Hepatocyte (in vitro differentiated cells): ENCODE measurements around the gene MRPL55. TPM values are rescaled to one million over a fixed set of nuclear protein-coding genes. Genes with fewer than 3 reads are reported as not detected.

Source experiments
- DNase-seq: peaks from one replicate; pipeline ENCODE4 v3.0.0-alpha.2; 2016; ENCODE audit warnings: low spot score
- H2AFZ ChIP-seq: fragments of 200-600 bp; sonication (generic); 2 replicates; pipeline ENCODE4 v1.6.0; 2016; ENCODE audit warnings: antibody characterized with exemption, mild to moderate bottlenecking
- H3K27ac ChIP-seq: fragments of 200-600 bp; sonication (generic); 2 replicates; pipeline ENCODE4 v1.5.1; 2016; ENCODE audit warnings: mild to moderate bottlenecking
- H3K27me3 ChIP-seq: fragments of 200-600 bp; sonication (generic); 2 replicates; pipeline ENCODE4 v1.6.1; 2016
- H3K36me3 ChIP-seq: fragments of 200-600 bp; sonication (generic); replicated peaks from 2 replicates; pipeline ENCODE4 v1.5.1; 2016; ENCODE audit warnings: low read depth; ENCODE audit not compliant: insufficient read depth
- H3K4me1 ChIP-seq: fragments of 200-600 bp; sonication (generic); 2 replicates; pipeline ENCODE4 v1.5.1; 2016; ENCODE audit warnings: mild to moderate bottlenecking, moderate library complexity; ENCODE audit not compliant: insufficient read depth
- H3K4me2 ChIP-seq: fragments of 200-600 bp; sonication (generic); 2 replicates; pipeline ENCODE4 v1.6.0; 2016
- H3K4me3 ChIP-seq: fragments of 200-600 bp; sonication (generic); 2 replicates; pipeline ENCODE4 v1.5.1; 2016; ENCODE audit warnings: mild to moderate bottlenecking
- H3K79me2 ChIP-seq: fragments of 200-600 bp; sonication (generic); 2 replicates; pipeline ENCODE4 v1.6.0; 2017; ENCODE audit warnings: mild to moderate bottlenecking
- H3K9me2 ChIP-seq: fragments of 200-600 bp; sonication (generic); replicated peaks from 2 replicates; pipeline ENCODE4 v1.6.0; 2017; ENCODE audit warnings: mild to moderate bottlenecking; ENCODE audit not compliant: insufficient read depth
- H3K9me3 ChIP-seq: fragments of 200-600 bp; sonication (generic); 2 replicates; pipeline ENCODE4 v1.5.1; 2016; ENCODE audit warnings: low read depth, mild to moderate bottlenecking
- H4K20me1 ChIP-seq: fragments of 200-600 bp; sonication (generic); 2 replicates; pipeline ENCODE4 v1.6.0; 2016; ENCODE audit warnings: mild to moderate bottlenecking; ENCODE audit not compliant: insufficient read depth, poor library complexity, severe bottlenecking
- EZH2 ChIP-seq: fragments of 200-600 bp; sonication (generic); IDR thresholded peaks from 2 replicates; pipeline ENCODE4 v1.6.1; 2016; ENCODE audit warnings: antibody characterized with exemption, mild to moderate bottlenecking, borderline replicate concordance
- EZH2phosphoT487 ChIP-seq: fragments of 200-600 bp; sonication (generic); IDR thresholded peaks from one replicate; pipeline ENCODE4 v1.6.1; 2018; ENCODE audit warnings: antibody characterized with exemption, mild to moderate bottlenecking, low read depth, moderate library complexity; ENCODE audit not compliant: unreplicated experiment, severe bottlenecking
- WGBS: methylation state at CpG from one replicate; pipeline ENCODE4 v1.1.6; 2016; ENCODE audit warnings: low lambda C conversion rate; ENCODE audit errors: missing lambda C conversion rate; 5-methylcytosine and 5-hydroxymethylcytosine counted together
- polyA plus RNA-seq: library from polyadenylated mRNA; unstranded; fragments of >200 nt; fragmentation: Nextera tagmentation; extraction: Ambion mirVana; gene quantifications from 2 replicates; pipeline ENCODE4 v1.2.1, GENCODE V29; 2016
- total RNA-seq: library from RNA; depleted of rRNA; stranded (reverse); fragments of >200 nt; gene quantifications from 2 replicates; pipeline ENCODE4 v1.2.3, GENCODE V29; 2014
- TF ChIP-seq, protein P1 (sequence below): fragments of 200-600 bp; sonication (generic); IDR thresholded peaks from 2 replicates; pipeline ENCODE4 v1.5.1; 2016; ENCODE audit warnings: antibody characterized with exemption, mild to moderate bottlenecking; ENCODE audit not compliant: poor library complexity

The MRPL55 gene
- 59.6 and 64.8 TPM in 2 replicates for total RNA-seq
- polyA plus RNA-seq, result 122 and 130 TPM in 2 replicates

GRCh38 chr1:228109073-228109961 lies at the start of gene MRPL55:
TSS of gene MRPL55 (minus strand) at chr1:228109299. CDS start at chr1:228108260, 1,039 bp downstream.
- Histone ChIP-seq H3K4me3 (peak within 1 kb of the TSS; percentile 96), H3K36me3 (no peaks in the 10 kb centered on the region), H3K4me1 (peaks cover 12% of the 10 kb centered on the region), H3K79me2 (peaks cover 13% of the 10 kb centered on the region), H3K9me3 (no peaks in the 10 kb centered on the region), H2AFZ (peak within 1 kb of the TSS; percentile 78), H3K27ac (peak within 1 kb of the TSS; percentile 94), H3K27me3 (no peaks in the 10 kb centered on the region), H3K9me2 (no peaks in the 10 kb centered on the region), H4K20me1 (no peaks in the 10 kb centered on the region), H3K4me2 (peak within 1 kb of the TSS; percentile 93)
- WGBS, result under 1% methylated on average over 46 of the region's 66 CpGs
- peak; percentile 99 for DNase-seq
- TF ChIP-seq, protein P1, sequence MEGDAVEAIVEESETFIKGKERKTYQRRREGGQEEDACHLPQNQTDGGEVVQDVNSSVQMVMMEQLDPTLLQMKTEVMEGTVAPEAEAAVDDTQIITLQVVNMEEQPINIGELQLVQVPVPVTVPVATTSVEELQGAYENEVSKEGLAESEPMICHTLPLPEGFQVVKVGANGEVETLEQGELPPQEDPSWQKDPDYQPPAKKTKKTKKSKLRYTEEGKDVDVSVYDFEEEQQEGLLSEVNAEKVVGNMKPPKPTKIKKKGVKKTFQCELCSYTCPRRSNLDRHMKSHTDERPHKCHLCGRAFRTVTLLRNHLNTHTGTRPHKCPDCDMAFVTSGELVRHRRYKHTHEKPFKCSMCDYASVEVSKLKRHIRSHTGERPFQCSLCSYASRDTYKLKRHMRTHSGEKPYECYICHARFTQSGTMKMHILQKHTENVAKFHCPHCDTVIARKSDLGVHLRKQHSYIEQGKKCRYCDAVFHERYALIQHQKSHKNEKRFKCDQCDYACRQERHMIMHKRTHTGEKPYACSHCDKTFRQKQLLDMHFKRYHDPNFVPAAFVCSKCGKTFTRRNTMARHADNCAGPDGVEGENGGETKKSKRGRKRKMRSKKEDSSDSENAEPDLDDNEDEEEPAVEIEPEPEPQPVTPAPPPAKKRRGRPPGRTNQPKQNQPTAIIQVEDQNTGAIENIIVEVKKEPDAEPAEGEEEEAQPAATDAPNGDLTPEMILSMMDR, result no peak
- no peak for TF ChIP-seq EZH2phosphoT487

- H2AFZ ChIP-seq, result no peak overlapping the region
- no peak overlapping the region for H3K4me3 ChIP-seq
- no peak overlapping the region for H3K27ac ChIP-seq
- TF ChIP-seq, protein P1, result no peak
- TF ChIP-seq EZH2 (no peak), EZH2phosphoT487 (no peak)
- no peaks in the 10 kb centered on the region for H3K9me3 ChIP-seq
- peaks cover 14% of the 10 kb centered on the region for H3K4me1 ChIP-seq
- 96% methylated on average over 40 of the region's 98 CpGs for WGBS
- H3K79me2 ChIP-seq, result no peaks in the 10 kb centered on the region
- no peak for DNase-seq
- no peak overlapping the region for H3K4me2 ChIP-seq
- no peaks in the 10 kb centered on the region for H3K36me3 ChIP-seq
- H3K27me3 ChIP-seq, result no peaks in the 10 kb centered on the region
- no peaks in the 10 kb centered on the region for H3K9me2 ChIP-seq
- H4K20me1 ChIP-seq, result no peaks in the 10 kb centered on the region
Measured at GRCh38 chr1:228158151-228159007, 49.3 kb upstream of the MRPL55 start.

- no peaks in the 10 kb centered on the region for H3K36me3 ChIP-seq
- no peaks in the 10 kb centered on the region for H4K20me1 ChIP-seq
- H3K79me2 ChIP-seq, result no peaks in the 10 kb centered on the region
- WGBS, result 97% methylated on average over 38 of the region's 43 CpGs
- H2AFZ ChIP-seq, result no peak overlapping the region
- no peaks in the 10 kb centered on the region for H3K9me2 ChIP-seq
- H3K27me3 ChIP-seq, result no peaks in the 10 kb centered on the region
- H3K9me3 ChIP-seq, result no peaks in the 10 kb centered on the region
- H3K27ac ChIP-seq, result no peak overlapping the region
- no peak overlapping the region for H3K4me2 ChIP-seq
- TF ChIP-seq, protein P1, result no peak
- TF ChIP-seq EZH2phosphoT487, result no peak
- TF ChIP-seq EZH2, result no peak
- H3K4me1 ChIP-seq, result peaks cover 9% of the 10 kb centered on the region
- no peak overlapping the region for H3K4me3 ChIP-seq
- DNase-seq, result no peak
Measured at GRCh38 chr1:228157729-228158126, 48.6 kb upstream of the MRPL55 start.
